Measurements from ENCODE around the gene VWA1. TPM values are rescaled to one million over a fixed set of nuclear protein-coding genes. Genes with fewer than 3 reads are reported as not detected.

Gene VWA1
- total and polyA plus RNA-seq, 8 donors, result 7.6 to 64.8 (median 23.0) TPM

GRCh38 chr1:1435911-1436629 is 580 bp downstream of the VWA1 start:
- H3K9me3 ChIP-seq, result no peaks in the 10 kb centered on the region
- H3K36me3 ChIP-seq, result peaks cover 0 to 11% (median 6%) of the 10 kb centered on the region in 4 donors
- H3K4me3 ChIP-seq, result peak overlapping the region; percentile 54 to 64 (median 58)
- peaks cover 0 to 33% (median 7%) of the 10 kb centered on the region in 3 donors for H3K27me3 ChIP-seq
- TF ChIP-seq POLR2AphosphoS5 (IDR thresholded peaks at IDR 0.05) (no peak), POLR2A (IDR thresholded peaks at IDR 0.05) (no peak), CTCF (IDR thresholded peaks at IDR 0.05) (no peak), EP300 (IDR thresholded peaks at IDR 0.05) (no peak)
- intact Hi-C loops (cut with DNase I; ENCODE audit: low total_unique reads), result no loop called here
- H3K4me1 ChIP-seq, result peaks cover 83 to 91% (median 86%) of the 10 kb centered on the region in 4 donors
- DNase-seq, result peak in 1 of 2 donors; percentile 29
- WGBS, 5 donors, result 5 to 12% (median 7%) methylated on average over 15 to 40 of the region's 40 CpGs
- H3K27ac ChIP-seq, result peak overlapping the region; percentile 46 to 92 (median 90)

GRCh38 chr1:1436630-1437032 is 1.1 kb downstream of the VWA1 start:
- 45 to 74% (median 51%) methylated on average over 3 to 7 of the region's 7 CpGs for WGBS, 5 donors
- H3K27me3 ChIP-seq, result peaks cover 0 to 33% (median 7%) of the 10 kb centered on the region in 3 donors
- intact Hi-C loops (cut with DNase I; ENCODE audit: low total_unique reads), result no loop called here
- H3K9me3 ChIP-seq, result no peaks in the 10 kb centered on the region
- H3K4me1 ChIP-seq, result peaks cover 83 to 91% (median 86%) of the 10 kb centered on the region in 4 donors
- TF ChIP-seq POLR2A (IDR thresholded peaks at IDR 0.05) (no peak), POLR2AphosphoS5 (IDR thresholded peaks at IDR 0.05) (no peak), EP300 (IDR thresholded peaks at IDR 0.05) (no peak), CTCF (IDR thresholded peaks at IDR 0.05) (no peak)
- peak overlapping the region; percentile 54 to 64 (median 58) for H3K4me3 ChIP-seq
- peaks cover 0 to 11% (median 6%) of the 10 kb centered on the region in 4 donors for H3K36me3 ChIP-seq
- DNase-seq, result no peak
- peak overlapping the region in 4 of 5 donors; percentile 46 to 92 (median 80) for H3K27ac ChIP-seq

- DNase-seq, result peak in 1 of 2 donors; percentile 34
- peak overlapping the region; percentile 16 to 92 (median 38) for H3K27ac ChIP-seq
- peaks cover 0 to 11% (median 6%) of the 10 kb centered on the region in 4 donors for H3K36me3 ChIP-seq
- H3K4me3 ChIP-seq, result peak overlapping the region; percentile 54 to 64 (median 58)
- intact Hi-C loops (cut with DNase I; ENCODE audit: low total_unique reads), result no loop called here
- H3K4me1 ChIP-seq, result peaks cover 77 to 91% (median 80%) of the 10 kb centered on the region in 4 donors
- no peaks in the 10 kb centered on the region for H3K9me3 ChIP-seq
- H3K27me3 ChIP-seq, result peaks cover 0 to 33% (median 7%) of the 10 kb centered on the region in 3 donors
- 24 to 51% (median 42%) methylated on average over 11 to 31 of the region's 31 CpGs for WGBS, 5 donors
- TF ChIP-seq EP300 (IDR thresholded peaks at IDR 0.05) (no peak), CTCF (IDR thresholded peaks at IDR 0.05) (no peak), POLR2AphosphoS5 (IDR thresholded peaks at IDR 0.05) (no peak), POLR2A (IDR thresholded peaks at IDR 0.05) (no peak)
These were observed 1.8 kb downstream of the VWA1 start for GRCh38 chr1:1437033-1437903.

GRCh38 chr1:1437904-1438376 is 2.5 kb downstream of the VWA1 start:
- WGBS, 5 donors, result 24 to 40% (median 32%) methylated on average over 6 to 11 of the region's 11 CpGs
- Histone ChIP-seq H3K36me3 (peaks cover 0 to 11% (median 6%) of the 10 kb centered on the region in 4 donors), H3K27ac (peak overlapping the region; percentile 16 to 92 (median 38)), H3K4me3 (peak overlapping the region in 3 of 4 donors; percentile 11 to 64 (median 54)), H3K27me3 (peaks cover 0 to 33% (median 7%) of the 10 kb centered on the region in 3 donors), H3K9me3 (no peaks in the 10 kb centered on the region), H3K4me1 (peaks cover 70 to 87% (median 73%) of the 10 kb centered on the region in 4 donors)
- peak in 2 of 3 donors; percentile 24 to 46 for TF ChIP-seq POLR2AphosphoS5 (IDR thresholded peaks at IDR 0.05)
- TF ChIP-seq POLR2A (IDR thresholded peaks at IDR 0.05), result no peak
- TF ChIP-seq CTCF (IDR thresholded peaks at IDR 0.05), result peak in 1 of 7 experiments; percentile 19
- no peak for TF ChIP-seq EP300 (IDR thresholded peaks at IDR 0.05)
- DNase-seq, result peak; percentile 73 to 88
- intact Hi-C loops (cut with DNase I; ENCODE audit: low total_unique reads), result no loop called here
